ENCODE data around the gene MRTFA. TPM values are rescaled to one million over a fixed set of nuclear protein-coding genes. Genes with fewer than 3 reads are reported as not detected.

Gene MRTFA
- total RNA-seq, 6 experiments from 2014 or later: 9.3 to 20.6 (median 16.3) TPM

- Histone ChIP-seq H3K4me1 (no peaks in the 10 kb centered on the region), H3K4me3 (no peak overlapping the region), H3K27me3 (no peaks in the 10 kb centered on the region), H3K9me3 (no peaks in the 10 kb centered on the region), H3K36me3 (no peaks in the 10 kb centered on the region), H3K27ac (no peak overlapping the region)
- intact Hi-C loops (cut with DNase I): loop anchor here in 1 of 2 donors (10.0 kb wide), 1 partner anchor 115 kb away; no protein-coding TSS in a partner anchor
- 82% methylated on average over 1 of the region's 1 CpG for WGBS (ENCODE audit: insufficient coverage, low coverage, low lambda C conversion rate, missing lambda C conversion rate)
- ATAC-seq: no peak
- DNase-seq: no peak
- TF ChIP-seq POLR2A (IDR thresholded peaks at IDR 0.05) (no peak), CTCF (IDR thresholded peaks at IDR 0.05) (no peak)
Observed at GRCh38 chr22:40529821-40530220, 106.7 kb downstream of the MRTFA start.

GRCh38 chr22:40526960-40527359 is 109.6 kb downstream of the MRTFA start:
- Histone ChIP-seq H3K36me3 (no peaks in the 10 kb centered on the region), H3K27me3 (no peaks in the 10 kb centered on the region), H3K4me3 (no peak overlapping the region), H3K27ac (no peak overlapping the region), H3K9me3 (no peaks in the 10 kb centered on the region), H3K4me1 (peaks cover 0 to 10% (median 4%) of the 10 kb centered on the region in 4 donors)
- DNase-seq (no peak), ATAC-seq (no peak)
- TF ChIP-seq POLR2A (IDR thresholded peaks at IDR 0.05): no peak
- TF ChIP-seq CTCF (IDR thresholded peaks at IDR 0.05): no peak
- 96% methylated on average over 3 of the region's 5 CpGs for WGBS (ENCODE audit: insufficient coverage, low coverage, low lambda C conversion rate, missing lambda C conversion rate)
- intact Hi-C loops (cut with DNase I): loop anchor here in 1 of 2 donors (10.0 kb wide), 1 partner anchor 118 kb away; no protein-coding TSS in a partner anchor

GRCh38 chr22:40525250-40525884 is 111.2 kb downstream of the MRTFA start:
- no peak overlapping the region for H3K4me3 ChIP-seq
- peak; percentile 50 to 60 (median 56) for ATAC-seq
- no peaks in the 10 kb centered on the region for H3K36me3 ChIP-seq
- H3K9me3 ChIP-seq: no peaks in the 10 kb centered on the region
- intact Hi-C loops (cut with DNase I): loop anchor here in 1 of 2 donors (10.0 kb wide), 1 partner anchor 119 kb away; no protein-coding TSS in a partner anchor
- H3K4me1 ChIP-seq: peaks cover 0 to 10% (median 4%) of the 10 kb centered on the region in 4 donors
- no peaks in the 10 kb centered on the region for H3K27me3 ChIP-seq
- no peak for TF ChIP-seq POLR2A (IDR thresholded peaks at IDR 0.05)
- peak; percentile 40 to 71 (median 68) for TF ChIP-seq CTCF (IDR thresholded peaks at IDR 0.05)
- DNase-seq: peak in 2 of 3 donors; percentile 43 to 50
- H3K27ac ChIP-seq: no peak overlapping the region
- 39% methylated on average over 6 of the region's 6 CpGs for WGBS (ENCODE audit: insufficient coverage, low coverage, low lambda C conversion rate, missing lambda C conversion rate)

- intact Hi-C loops (cut with DNase I): loop anchor here in 1 of 2 donors (10.0 kb wide), 1 partner anchor 120 kb away; no protein-coding TSS in a partner anchor
- WGBS (ENCODE audit: insufficient coverage, low coverage, low lambda C conversion rate, missing lambda C conversion rate): 76% methylated on average over 6 of the region's 9 CpGs
- H3K9me3 ChIP-seq: no peaks in the 10 kb centered on the region
- H3K27ac ChIP-seq: peak overlapping the region in 1 of 3 donors; percentile 59
- no peak overlapping the region for H3K4me3 ChIP-seq
- H3K4me1 ChIP-seq: peaks cover 0 to 10% (median 4%) of the 10 kb centered on the region in 4 donors
- no peaks in the 10 kb centered on the region for H3K36me3 ChIP-seq
- ATAC-seq (peak; percentile 49 to 56 (median 51)), DNase-seq (no peak)
- no peaks in the 10 kb centered on the region for H3K27me3 ChIP-seq
- TF ChIP-seq POLR2A (IDR thresholded peaks at IDR 0.05) (no peak), CTCF (IDR thresholded peaks at IDR 0.05) (peak; percentile 33 to 36 (median 34))
Observed at GRCh38 chr22:40524392-40525249, 111.9 kb downstream of the MRTFA start.

Data from right lobe of liver (tissue), 6 donors.